DOHH2 (cell line): ENCODE measurements around the gene RPS27.

ENCODE experiments used
- EZH2phosphoT487 ChIP-seq: fragments of 200-600 bp; sonication (generic); IDR thresholded peaks from 2 replicates; pipeline ENCODE4 v1.6.1; 2017; ENCODE audit warnings: borderline replicate concordance, mild to moderate bottlenecking, antibody characterized with exemption, low read length, moderate library complexity, mixed read lengths
- TF ChIP-seq, protein P1 (sequence below): fragments of 200-600 bp; sonication (generic); IDR thresholded peaks from one replicate; pipeline ENCODE4 v1.5.1; 2014; ENCODE audit warnings: antibody characterized with exemption, mild to moderate bottlenecking, low read depth, low read length; ENCODE audit not compliant: poor library complexity, severe bottlenecking

- TF ChIP-seq, protein P1, sequence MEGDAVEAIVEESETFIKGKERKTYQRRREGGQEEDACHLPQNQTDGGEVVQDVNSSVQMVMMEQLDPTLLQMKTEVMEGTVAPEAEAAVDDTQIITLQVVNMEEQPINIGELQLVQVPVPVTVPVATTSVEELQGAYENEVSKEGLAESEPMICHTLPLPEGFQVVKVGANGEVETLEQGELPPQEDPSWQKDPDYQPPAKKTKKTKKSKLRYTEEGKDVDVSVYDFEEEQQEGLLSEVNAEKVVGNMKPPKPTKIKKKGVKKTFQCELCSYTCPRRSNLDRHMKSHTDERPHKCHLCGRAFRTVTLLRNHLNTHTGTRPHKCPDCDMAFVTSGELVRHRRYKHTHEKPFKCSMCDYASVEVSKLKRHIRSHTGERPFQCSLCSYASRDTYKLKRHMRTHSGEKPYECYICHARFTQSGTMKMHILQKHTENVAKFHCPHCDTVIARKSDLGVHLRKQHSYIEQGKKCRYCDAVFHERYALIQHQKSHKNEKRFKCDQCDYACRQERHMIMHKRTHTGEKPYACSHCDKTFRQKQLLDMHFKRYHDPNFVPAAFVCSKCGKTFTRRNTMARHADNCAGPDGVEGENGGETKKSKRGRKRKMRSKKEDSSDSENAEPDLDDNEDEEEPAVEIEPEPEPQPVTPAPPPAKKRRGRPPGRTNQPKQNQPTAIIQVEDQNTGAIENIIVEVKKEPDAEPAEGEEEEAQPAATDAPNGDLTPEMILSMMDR, result peak; percentile 4
- TF ChIP-seq EZH2phosphoT487, result no peak
Measured at GRCh38 chr1:153977250-153978240, 13.0 kb upstream of the RPS27 start, which contains the start of gene JTB.
